H9 (cell line): Measurements from ENCODE around the gene DENND6B. TPM values are rescaled to one million over a fixed set of nuclear protein-coding genes. Genes with fewer than 3 reads are reported as not detected.

ENCODE experiments used
- DNase-seq: peaks from one replicate; pipeline ENCODE4 v3.0.0-alpha.2; 2017
- H2AFZ ChIP-seq: one replicate; pipeline ENCODE4 v1.6.1; 2013; ENCODE audit warnings: mild to moderate bottlenecking, low read length, control low read depth, moderate library complexity
- H2AK5ac ChIP-seq: 2 replicates; pipeline ENCODE4 v1.6.1; 2013; ENCODE audit warnings: low read length, control low read depth, mixed read lengths; ENCODE audit not compliant: insufficient read length
- H2BK120ac ChIP-seq: one replicate; pipeline ENCODE4 v1.6.1; 2013; ENCODE audit warnings: low read depth, mild to moderate bottlenecking, low read length, control low read depth, inconsistent platforms; ENCODE audit not compliant: poor library complexity, severe bottlenecking
- H2BK12ac ChIP-seq: 2 replicates; pipeline ENCODE4 v1.6.1; 2013; ENCODE audit warnings: low read length, control low read depth, mixed read lengths, low read depth; ENCODE audit not compliant: insufficient read length
- H2BK15ac ChIP-seq: 2 replicates; pipeline ENCODE4 v1.6.1; 2013; ENCODE audit warnings: low read depth, low read length, control low read depth
- H2BK20ac ChIP-seq: one replicate; pipeline ENCODE4 v1.6.1; 2013; ENCODE audit warnings: low read depth, mild to moderate bottlenecking, low read length, control low read depth, inconsistent platforms; ENCODE audit not compliant: poor library complexity, severe bottlenecking
- H2BK5ac ChIP-seq: 2 replicates; pipeline ENCODE4 v1.6.1; 2013; ENCODE audit warnings: low read length, control low read depth, mixed read lengths; ENCODE audit not compliant: insufficient read length
- H3K14ac ChIP-seq: 2 replicates; pipeline ENCODE4 v1.6.1; 2013; ENCODE audit warnings: low read length, control low read depth; ENCODE audit not compliant: insufficient read depth
- H3K18ac ChIP-seq: 2 replicates; pipeline ENCODE4 v1.6.1; 2013; ENCODE audit warnings: low read depth, mild to moderate bottlenecking, mixed read lengths, low read length, control low read depth; ENCODE audit not compliant: insufficient read length
- H3K23ac ChIP-seq: 2 replicates; pipeline ENCODE4 v1.6.1; 2013; ENCODE audit warnings: low read length, control low read depth, mixed read lengths, low read depth; ENCODE audit not compliant: insufficient read length
- H3K23me2 ChIP-seq: 2 replicates; pipeline ENCODE4 v1.6.1; 2013; ENCODE audit warnings: low read depth, mild to moderate bottlenecking, mixed read lengths, low read length, control low read depth; ENCODE audit not compliant: insufficient read length, poor library complexity, severe bottlenecking
- H3K27ac ChIP-seq: 2 replicates; pipeline ENCODE4 v1.5.1; 2013; ENCODE audit warnings: low read length, control low read depth, mixed read lengths, low read depth; ENCODE audit not compliant: insufficient read length
- H3K27me3 ChIP-seq: 2 replicates; pipeline ENCODE4 v1.6.1; 2013; ENCODE audit warnings: low read length, control low read depth, inconsistent platforms; ENCODE audit not compliant: insufficient read depth
- H3K4ac ChIP-seq: 2 replicates; pipeline ENCODE4 v1.6.1; 2013; ENCODE audit warnings: low read depth, mild to moderate bottlenecking, control low read depth, inconsistent platforms, low read length, moderate library complexity
- H3K4me1 ChIP-seq: 2 replicates; pipeline ENCODE4 v1.6.1; 2013; ENCODE audit warnings: low read length, control low read depth, inconsistent platforms; ENCODE audit not compliant: insufficient read depth
- H3K4me2 ChIP-seq: 2 replicates; pipeline ENCODE4 v1.6.1; 2013; ENCODE audit warnings: low read length, control low read depth, mixed read lengths; ENCODE audit not compliant: insufficient read length, insufficient read depth
- H3K56ac ChIP-seq: 2 replicates; pipeline ENCODE4 v1.6.1; 2013; ENCODE audit warnings: low read depth, mild to moderate bottlenecking, mixed read lengths, low read length, control low read depth; ENCODE audit not compliant: insufficient read length
- H3K79me1 ChIP-seq: 2 replicates; pipeline ENCODE4 v1.6.1; 2013; ENCODE audit warnings: low read depth, mild to moderate bottlenecking, moderate library complexity, low read length, control low read depth, inconsistent platforms; ENCODE audit not compliant: insufficient read depth, poor library complexity, severe bottlenecking
- H3K79me2 ChIP-seq: 2 replicates; pipeline ENCODE4 v1.6.1; 2013; ENCODE audit warnings: low read length, control low read depth, inconsistent platforms; ENCODE audit not compliant: insufficient read depth
- H3K9ac ChIP-seq: 2 replicates; pipeline ENCODE4 v1.6.1; 2013; ENCODE audit warnings: low read length, control low read depth, mixed read lengths; ENCODE audit not compliant: insufficient read length; ENCODE audit errors: extremely low read depth
- H3K9me3 ChIP-seq: one replicate; pipeline ENCODE4 v1.6.1; 2013; ENCODE audit warnings: low read depth, low read length, inconsistent platforms; ENCODE audit not compliant: control insufficient read depth
- H3T11ph ChIP-seq: one replicate; pipeline ENCODE4 v1.6.1; 2013; ENCODE audit warnings: mild to moderate bottlenecking, low read length, control low read depth, inconsistent platforms
- H4K20me1 ChIP-seq: one replicate; pipeline ENCODE4 v1.6.1; 2013; ENCODE audit not compliant: control insufficient read depth, insufficient read length, insufficient read depth
- H4K5ac ChIP-seq: 2 replicates; pipeline ENCODE4 v1.6.1; 2013; ENCODE audit warnings: low read depth, mild to moderate bottlenecking, mixed read lengths, low read length, control low read depth; ENCODE audit not compliant: insufficient read length
- H4K8ac ChIP-seq: replicated peaks from 2 replicates; pipeline ENCODE4 v1.6.1; 2013; ENCODE audit warnings: low read length, control low read depth, mixed read lengths, low read depth; ENCODE audit not compliant: insufficient read length
- H4K91ac ChIP-seq: 2 replicates; pipeline ENCODE4 v1.6.1; 2013; ENCODE audit warnings: low read depth, mild to moderate bottlenecking, moderate library complexity, mixed read lengths, low read length, control low read depth; ENCODE audit not compliant: insufficient read length
- H3K27ac Mint-ChIP-seq, 3 experiments: 2 replicates in 2 of 3; 3 replicates in 1 of 3; pipeline ENCODE4 v1.8.0; 2020 to 2021; ENCODE audit warnings: mixed read lengths in 3 of 3, mild to moderate bottlenecking in 1 of 3, moderate library complexity in 1 of 3
- H3K27me3 Mint-ChIP-seq: 2 replicates; pipeline ENCODE4 v1.8.0; 2021; ENCODE audit warnings: low read depth, mild to moderate bottlenecking, moderate library complexity, mixed read lengths
- H3K36me3 Mint-ChIP-seq, 3 experiments: 2 replicates in 2 of 3; 3 replicates in 1 of 3; pipeline ENCODE4 v1.8.0; 2020 to 2021; ENCODE audit warnings: low read depth in 3 of 3, mixed read lengths in 3 of 3; ENCODE audit not compliant: insufficient read depth in 1 of 3
- H3K4me1 Mint-ChIP-seq, 2 experiments: 2 replicates each; pipeline ENCODE4 v1.8.0; 2020; ENCODE audit warnings: mixed read lengths in 2 of 2
- H3K4me3 Mint-ChIP-seq, 2 experiments: 2 replicates in 1 of 2; 3 replicates in 1 of 2; pipeline ENCODE4 v1.8.0; 2020 to 2021; ENCODE audit warnings: mild to moderate bottlenecking in 2 of 2, mixed read lengths in 2 of 2, moderate library complexity in 1 of 2
- H3K9me3 Mint-ChIP-seq, 2 experiments: 2 replicates in 1 of 2; 3 replicates in 1 of 2; pipeline ENCODE4 v1.8.0; 2020; ENCODE audit warnings: mild to moderate bottlenecking in 2 of 2, mixed read lengths in 2 of 2, moderate library complexity in 1 of 2
- CTCF ChIP-seq: fragments of 200-600 bp; sonication (generic); conservative IDR thresholded peaks from 3 replicates; pipeline ENCODE4 v1.8.0; 2021; ENCODE audit warnings: antibody characterized with exemption, mild to moderate bottlenecking
- WGBS: extraction: QIAGEN DNeasy Blood & Tissue Kit; methylation state at CpG from one replicate; pipeline ENCODE4 v1.1.7; 2013; ENCODE audit warnings: missing lambda C conversion rate, low lambda C conversion rate, mixed read lengths; ENCODE audit not compliant: insufficient read length; ENCODE audit errors: extremely low coverage; 5-methylcytosine and 5-hydroxymethylcytosine counted together
- total RNA-seq: library from RNA; stranded (reverse); gene quantifications from 2 replicates; pipeline ENCODE4 v1.2.1, GENCODE V29; 2021

Gene DENND6B
- total RNA-seq, 1 experiment from 2014 or later, result 1.5 TPM

GRCh38 chr22:50305923-50306566 is 20.8 kb downstream of the DENND6B start:
- H2AK5ac ChIP-seq, result no peak overlapping the region
- no peak overlapping the region for H2BK15ac ChIP-seq
- H3K27me3 ChIP-seq, result no peaks in the 10 kb centered on the region
- H4K5ac ChIP-seq, result no peak overlapping the region
- H3K9me3 ChIP-seq, result no peaks in the 10 kb centered on the region
- H3T11ph ChIP-seq, result no peak overlapping the region
- no peak overlapping the region; the same call in 1 of the 2 replicates for H3K14ac ChIP-seq
- H2AFZ ChIP-seq, result no peak overlapping the region
- no peak overlapping the region for H4K8ac ChIP-seq
- no peaks in the 10 kb centered on the region for H3K79me1 ChIP-seq
- no peak overlapping the region for H3K23ac ChIP-seq
- H3K4me2 ChIP-seq, result peak overlapping the region; percentile 4
- no peak overlapping the region for H4K91ac ChIP-seq
- no peak overlapping the region for H2BK12ac ChIP-seq
- no peaks in the 10 kb centered on the region for H4K20me1 ChIP-seq
- peaks cover 20 to 30% of the 10 kb centered on the region in 2 experiments for H3K4me1 Mint-ChIP-seq
- peak overlapping the region in 2 of 3 experiments; percentile 52 to 93; a peak in 4 of 7 replicates for H3K27ac Mint-ChIP-seq
- no peaks in the 10 kb centered on the region for H3K9me3 Mint-ChIP-seq
- no peak overlapping the region for H3K18ac ChIP-seq
- H3K23me2 ChIP-seq, result peaks cover 5% of the 10 kb centered on the region
- H3K4ac ChIP-seq, result no peak overlapping the region
- H3K9ac ChIP-seq, result no peak overlapping the region
- no peaks in the 10 kb centered on the region; the same call in 1 of the 2 replicates for H3K4me1 ChIP-seq
- no peak for TF ChIP-seq CTCF
- DNase-seq, result no peak
- peaks cover 4% of the 10 kb centered on the region for H3K27me3 Mint-ChIP-seq
- no peak overlapping the region for H3K27ac ChIP-seq
- H2BK20ac ChIP-seq, result no peak overlapping the region
- no peaks in the 10 kb centered on the region; a peak in 1 of 7 replicates for H3K36me3 Mint-ChIP-seq
- H3K56ac ChIP-seq, result no peak overlapping the region
- peak overlapping the region; percentile 69 to 83 for H3K4me3 Mint-ChIP-seq
- H3K79me2 ChIP-seq, result no peaks in the 10 kb centered on the region
- no peak overlapping the region for H2BK5ac ChIP-seq
- H2BK120ac ChIP-seq, result no peak overlapping the region
- WGBS, result no CpG with 5 or more reads among the region's 21 CpGs
